ENCODE measurements around the gene IGSF21.
"Not testable (repeated sequence)": the region's sequence is repeated elsewhere in the genome, so short reads cannot be mapped to it uniquely, and the experiment has no call there.

IGSF21 gene

GRCh38 chr1:18360251-18360650 lies 252.7 kb downstream of the IGSF21 start:
- DNase-seq (ENCODE audit: low spot score), result no peak

DNA sequence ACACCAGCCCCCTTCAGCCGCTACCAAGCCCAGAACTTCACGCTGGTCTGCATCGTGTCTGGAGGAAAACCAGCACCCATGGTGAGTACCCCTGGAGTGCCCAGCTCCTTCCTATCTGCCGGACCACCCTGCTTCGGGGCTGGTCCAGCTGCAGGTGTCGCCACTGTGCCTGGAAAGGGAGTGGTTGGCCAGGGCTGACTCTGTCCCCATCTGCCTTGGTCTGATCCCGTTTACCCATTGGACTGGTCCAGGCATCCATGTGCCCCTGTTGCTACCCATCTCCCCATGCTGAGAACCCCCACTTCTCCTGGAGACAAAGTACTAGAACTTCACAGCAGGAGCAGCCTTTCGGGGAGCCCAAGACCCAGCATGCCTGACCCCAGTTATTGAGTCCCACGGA lies 254.6 kb downstream of the IGSF21 start:
- DNase-seq (ENCODE audit: low spot score), result no peak

DNA sequence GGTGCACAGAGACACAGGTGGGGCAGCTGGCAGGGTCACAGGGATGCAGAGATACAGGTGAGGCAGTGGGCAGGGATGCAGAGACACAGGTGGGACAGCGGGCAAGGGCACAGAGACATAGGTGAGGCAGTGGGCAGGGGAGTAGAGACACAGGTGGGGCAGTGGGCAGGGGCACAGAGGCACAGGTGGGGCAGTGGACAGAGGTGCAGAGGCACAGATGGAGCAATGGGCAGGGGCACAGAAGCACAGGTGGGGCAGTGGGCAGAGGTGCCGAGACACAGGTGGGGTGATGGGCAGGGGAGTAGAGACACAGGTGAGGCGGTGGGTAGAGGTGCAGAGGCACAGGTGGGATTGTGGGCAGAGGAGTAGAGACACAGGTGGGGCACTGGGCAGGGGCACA lies 255.8 kb downstream of the IGSF21 start:
- DNase-seq (ENCODE audit: low spot score), result no peak

GRCh38 chr1:18365099-18365705 lies 257.6 kb downstream of the IGSF21 start:
- no peak for DNase-seq (ENCODE audit: low spot score)

DNA sequence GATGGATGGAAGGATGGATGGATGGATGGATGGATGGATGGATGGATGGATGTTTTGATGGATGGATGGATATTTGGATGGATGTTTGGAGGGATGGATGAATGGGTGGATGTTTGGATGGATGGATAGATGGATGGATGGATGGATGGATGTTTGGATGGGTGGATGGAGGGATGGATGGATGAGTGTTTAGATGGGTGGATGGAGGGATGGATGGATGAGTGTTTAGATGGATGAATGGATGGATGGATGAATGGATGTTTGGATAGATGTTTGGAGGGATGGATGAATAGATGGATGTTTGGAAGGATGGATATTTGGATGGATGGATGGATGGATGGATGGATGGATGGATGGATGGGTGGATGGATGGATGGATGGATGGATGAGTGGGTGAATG lies 264.9 kb downstream of the IGSF21 start:
- not testable (repeated sequence) for DNase-seq (ENCODE audit: low spot score)

DNA sequence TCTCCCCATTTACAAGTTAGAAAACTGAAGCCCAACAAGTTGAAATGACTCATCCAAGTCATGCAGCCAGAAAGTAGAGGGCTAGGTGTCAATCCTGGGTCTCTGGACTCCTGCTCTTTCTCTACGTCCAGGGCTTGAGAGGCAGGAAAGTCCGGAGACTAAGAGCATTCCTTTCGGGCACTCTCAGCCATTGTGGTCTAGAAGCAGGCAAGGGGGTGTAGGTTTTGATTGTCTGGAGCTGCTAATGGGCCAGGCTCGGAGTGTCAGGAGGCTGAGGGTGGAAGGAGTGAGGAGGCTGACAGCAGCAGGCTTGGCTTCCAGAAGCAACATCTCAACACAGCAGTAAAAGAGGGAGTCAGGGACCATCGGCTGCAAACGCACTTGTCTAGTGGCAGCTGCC lies 265.6 kb downstream of the IGSF21 start:
- DNase-seq (ENCODE audit: low spot score), result no peak

- peak; percentile 22 for DNase-seq (ENCODE audit: low spot score)
These were observed 266.4 kb downstream of the IGSF21 start for GRCh38 chr1:18373882-18374493.

DNA sequence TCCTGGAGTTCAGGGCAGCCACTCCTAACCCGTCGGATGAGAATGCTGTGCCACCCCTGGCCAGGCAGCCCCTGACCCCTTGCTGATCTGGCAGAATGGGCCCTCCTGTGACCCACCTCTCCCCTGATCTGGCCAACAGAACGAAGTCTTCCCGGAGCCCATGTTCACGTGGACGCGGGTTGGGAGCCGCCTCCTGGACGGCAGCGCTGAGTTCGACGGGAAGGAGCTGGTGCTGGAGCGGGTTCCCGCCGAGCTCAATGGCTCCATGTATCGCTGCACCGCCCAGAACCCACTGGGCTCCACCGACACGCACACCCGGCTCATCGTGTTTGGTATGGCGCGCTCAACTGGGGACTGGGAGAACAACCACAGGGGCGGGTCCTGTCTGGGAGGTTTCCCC lies 269.1 kb downstream of the IGSF21 start:
- no peak for DNase-seq (ENCODE audit: low spot score)

DNA sequence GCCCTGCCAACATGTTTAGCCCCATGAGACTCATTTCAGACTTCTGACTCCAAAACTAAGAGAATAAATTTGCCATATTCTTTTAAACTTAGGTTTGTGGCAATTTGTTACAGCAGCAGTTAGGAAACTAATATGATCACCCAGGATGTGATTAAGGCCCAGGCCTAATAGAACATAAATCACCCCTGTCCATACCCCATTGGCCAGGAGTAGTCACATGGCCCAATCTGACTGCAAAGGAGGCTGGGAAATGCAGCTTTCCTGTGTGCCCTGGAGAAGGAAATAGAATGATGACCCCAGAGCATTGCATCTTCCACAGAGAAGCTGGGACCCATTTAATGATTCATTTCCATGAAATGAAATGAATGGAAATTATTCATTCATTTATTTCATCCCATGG lies 272.7 kb downstream of the IGSF21 start:
- no peak for DNase-seq (ENCODE audit: low spot score)

- DNase-seq (ENCODE audit: low spot score), result no peak
These were observed 276.5 kb downstream of the IGSF21 start for GRCh38 chr1:18384059-18384458.

GRCh38 chr1:18384471-18384870 lies 276.9 kb downstream of the IGSF21 start:
- DNase-seq (ENCODE audit: low spot score), result no peak

DNA sequence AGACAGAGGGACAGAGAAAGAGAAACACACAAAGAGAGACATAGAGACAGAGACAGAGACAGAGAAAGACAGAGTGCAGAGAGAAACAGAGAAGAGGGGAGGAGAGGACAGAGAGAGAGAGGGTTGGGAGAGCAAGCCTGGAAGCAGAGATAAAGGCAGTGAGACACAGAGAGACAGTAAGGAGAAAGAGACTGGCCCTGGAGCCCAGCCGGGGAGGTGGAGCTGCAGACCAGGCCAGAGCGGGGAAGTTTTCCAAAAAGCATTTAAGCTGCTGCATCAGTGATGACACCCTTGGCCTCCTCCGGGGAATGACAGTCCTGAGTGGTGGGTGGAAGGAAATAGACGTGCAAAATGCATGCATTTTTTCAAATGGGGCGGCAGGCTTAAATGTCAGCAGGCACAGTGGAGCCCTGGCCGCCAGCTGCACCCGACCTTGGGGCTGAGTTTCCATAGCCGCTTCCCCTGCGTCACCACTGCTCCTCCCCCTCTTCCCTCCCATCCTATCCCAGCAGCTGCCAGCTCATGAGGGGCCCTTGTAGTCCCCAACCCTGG lies 277.7 kb downstream of the IGSF21 start:
- no peak for DNase-seq (ENCODE audit: low spot score)

DNA sequence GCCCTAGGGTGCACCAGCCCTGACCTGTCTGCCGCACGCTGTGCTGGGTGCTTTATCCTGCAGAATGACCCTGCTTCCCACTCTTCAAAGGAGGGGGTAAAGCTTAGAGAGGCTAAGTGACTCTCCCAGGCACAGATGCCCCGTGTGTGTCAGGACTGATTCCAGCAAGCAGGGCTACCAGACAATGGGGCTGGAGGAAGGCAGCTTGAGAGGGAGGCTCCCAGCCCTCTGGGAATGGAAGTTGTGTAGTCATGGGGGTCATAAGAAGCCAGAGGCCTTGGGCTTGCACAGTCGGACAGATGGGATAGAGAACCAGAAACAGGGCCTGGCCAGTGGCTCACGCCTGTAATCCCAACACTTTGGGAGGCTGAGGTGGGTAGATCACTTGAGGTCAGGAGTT lies 279.0 kb downstream of the IGSF21 start:
- no peak for DNase-seq (ENCODE audit: low spot score)

DNA sequence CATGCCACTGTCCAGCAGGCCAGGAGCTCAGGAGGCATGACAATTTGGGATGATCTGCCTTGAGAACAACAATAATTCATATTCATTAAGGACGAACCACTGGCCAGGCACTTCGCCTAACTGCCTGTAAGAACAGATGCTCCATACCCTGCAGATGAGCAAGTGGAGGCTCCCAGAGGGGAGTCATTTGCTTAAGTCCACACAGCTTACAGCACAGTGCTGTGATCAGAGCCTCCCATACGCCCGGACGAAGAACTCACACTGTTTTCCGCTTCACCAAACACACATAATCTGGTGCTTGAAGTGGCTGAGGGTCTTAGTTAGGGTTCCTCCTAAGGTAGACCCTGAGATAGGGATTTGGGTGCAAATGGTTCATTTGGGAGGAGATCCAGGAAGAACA lies 279.7 kb downstream of the IGSF21 start:
- DNase-seq (ENCODE audit: low spot score), result no peak

DNA sequence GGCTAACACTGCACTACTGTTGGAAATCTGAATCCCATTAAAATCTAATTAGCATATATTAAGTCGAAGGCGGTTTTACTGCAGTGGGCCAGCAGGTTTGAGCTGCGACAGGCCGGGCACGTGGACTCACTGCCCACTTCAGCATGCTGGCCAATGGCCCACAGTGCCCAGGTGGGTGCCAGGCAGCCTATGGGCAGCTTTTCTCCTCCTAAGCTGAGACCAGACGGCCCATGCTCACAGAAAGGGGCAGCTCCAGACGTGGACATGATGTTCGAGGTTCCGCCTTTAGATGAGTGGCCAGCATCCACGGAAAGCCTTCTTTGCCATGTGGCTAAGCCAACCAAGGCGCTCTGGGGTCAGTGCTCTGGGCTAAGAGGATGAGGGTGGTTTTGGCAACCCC lies 283.4 kb downstream of the IGSF21 start:
- no peak for DNase-seq (ENCODE audit: low spot score)

- no peak for DNase-seq (ENCODE audit: low spot score)
These were observed 287.1 kb downstream of the IGSF21 start for GRCh38 chr1:18394563-18395156.

DNA sequence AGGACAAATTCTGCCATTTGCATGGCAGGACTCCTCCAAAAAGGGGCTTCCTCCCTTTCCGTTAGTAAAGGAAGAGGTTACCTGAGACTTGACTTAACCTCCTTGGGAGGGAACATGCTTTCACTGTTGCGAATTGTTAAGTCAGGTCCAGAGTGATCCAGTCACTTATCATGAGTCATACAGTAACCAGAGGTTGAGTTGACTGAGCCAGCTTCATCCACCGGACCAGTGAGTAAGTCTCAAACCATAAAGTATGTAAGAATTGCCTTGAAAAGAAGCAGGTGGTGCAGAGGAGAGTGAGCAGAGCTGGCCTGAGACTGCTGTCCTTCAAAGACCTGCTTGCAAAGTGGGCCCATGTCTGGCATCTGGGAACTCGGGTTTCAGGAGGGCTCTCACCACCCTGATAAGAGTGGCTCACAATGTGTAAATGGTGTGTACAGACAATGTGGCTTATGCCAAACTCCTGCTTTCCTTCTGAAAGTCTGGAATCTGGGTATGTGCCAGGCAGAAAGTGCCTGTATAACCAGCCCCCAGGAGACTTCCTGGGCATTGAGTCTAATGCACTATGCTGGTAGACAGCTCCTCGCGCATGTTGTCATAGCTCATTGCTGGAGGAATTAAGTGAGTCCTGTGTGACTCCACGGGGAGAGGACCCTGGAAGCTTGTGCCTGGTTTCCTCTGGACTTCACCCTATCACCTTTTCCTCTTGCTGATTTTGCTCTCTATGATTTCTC lies 288.8 kb downstream of the IGSF21 start:
- no peak for DNase-seq (ENCODE audit: low spot score)

DNA sequence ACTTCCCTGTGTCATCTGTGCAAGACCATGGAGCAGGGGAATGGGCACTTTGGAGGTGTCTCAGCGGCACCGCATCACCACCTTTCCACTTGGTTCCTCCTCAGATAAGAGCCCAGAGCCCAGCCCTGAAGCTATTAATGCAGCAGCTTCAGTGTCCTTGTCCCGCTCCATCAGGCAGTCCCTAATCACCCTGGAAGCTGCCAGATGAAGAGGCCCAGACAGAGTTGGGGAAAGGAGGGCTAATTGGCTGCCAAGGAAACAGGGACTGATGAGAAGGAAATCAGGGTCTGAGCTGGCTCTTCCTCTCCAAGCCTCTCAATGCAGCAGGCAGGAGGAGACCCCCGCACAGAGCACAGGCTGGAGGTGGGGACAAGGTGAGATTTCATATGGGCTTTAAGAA lies 290.0 kb downstream of the IGSF21 start:
- DNase-seq (ENCODE audit: low spot score), result no peak

DNA sequence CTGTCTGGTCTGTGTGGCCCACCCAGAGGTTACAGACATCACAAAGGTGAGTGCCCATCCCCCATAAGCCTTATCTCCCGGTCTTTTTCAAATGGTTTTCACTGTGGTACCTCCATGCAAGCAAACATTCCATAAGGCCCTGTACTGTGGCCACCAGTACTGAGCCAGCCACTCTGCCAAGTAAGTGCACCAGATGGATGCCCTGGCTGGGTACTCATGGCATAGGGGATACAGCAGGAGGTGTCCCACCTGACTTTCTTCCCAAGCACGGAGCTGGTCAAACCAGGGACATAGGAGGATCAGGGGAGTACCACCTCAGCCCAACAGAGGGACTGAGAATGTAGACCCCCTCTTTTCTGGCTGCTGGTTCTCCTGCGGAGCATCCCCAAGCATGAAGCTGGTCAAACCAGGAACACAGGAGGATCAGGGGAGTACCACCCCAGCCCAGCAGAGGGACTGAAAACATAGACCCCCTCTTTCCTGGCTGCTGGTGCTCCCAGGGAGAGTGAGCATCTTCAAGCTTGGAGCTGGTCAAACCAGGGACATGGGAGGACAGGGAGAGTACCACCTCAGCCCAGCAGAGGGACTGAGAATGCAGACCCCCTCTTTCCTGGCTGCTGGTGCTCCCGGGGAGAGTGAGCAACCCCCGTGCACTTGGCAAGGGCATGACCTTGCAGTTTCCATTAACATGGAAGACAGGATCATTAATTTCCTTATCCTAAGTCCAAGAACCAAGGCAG lies 291.4 kb downstream of the IGSF21 start:
- DNase-seq (ENCODE audit: low spot score), result no peak

DNA sequence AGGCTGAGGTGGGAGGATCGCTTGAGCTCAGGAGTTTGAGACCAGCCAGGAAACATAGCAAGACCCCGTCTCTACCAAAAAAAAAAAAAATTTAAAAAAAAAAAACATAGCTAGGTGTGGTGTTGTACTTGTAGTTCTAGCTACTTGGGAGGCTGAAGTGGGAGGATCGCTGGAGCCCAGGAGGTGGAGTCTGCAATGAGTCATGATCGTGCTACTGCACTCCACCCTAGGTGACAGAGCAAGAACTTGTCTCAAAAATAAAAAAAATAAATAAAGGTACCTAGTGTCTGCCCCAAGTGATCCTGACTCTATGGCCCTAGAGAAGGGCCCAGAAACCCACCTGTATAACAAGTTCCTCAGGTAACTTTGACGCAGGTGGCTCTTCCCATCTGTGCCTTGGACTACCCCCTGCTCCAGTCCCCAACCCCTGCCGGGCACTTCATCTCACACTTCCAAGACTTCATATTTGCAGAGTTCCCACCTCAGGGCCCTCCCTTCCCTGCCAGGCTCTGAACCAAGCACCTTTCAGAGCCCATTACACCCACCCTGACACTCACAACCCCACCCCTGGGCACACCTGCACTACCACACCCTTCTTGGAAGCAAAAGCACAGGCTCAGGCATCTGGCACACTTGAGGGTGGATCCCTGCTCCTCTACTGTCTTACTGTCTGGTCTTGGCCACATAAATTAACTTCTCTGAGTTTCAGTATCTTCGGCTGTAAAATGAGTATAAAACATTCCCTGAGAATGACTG lies 292.9 kb downstream of the IGSF21 start:
- DNase-seq (ENCODE audit: low spot score), result no peak

DNA sequence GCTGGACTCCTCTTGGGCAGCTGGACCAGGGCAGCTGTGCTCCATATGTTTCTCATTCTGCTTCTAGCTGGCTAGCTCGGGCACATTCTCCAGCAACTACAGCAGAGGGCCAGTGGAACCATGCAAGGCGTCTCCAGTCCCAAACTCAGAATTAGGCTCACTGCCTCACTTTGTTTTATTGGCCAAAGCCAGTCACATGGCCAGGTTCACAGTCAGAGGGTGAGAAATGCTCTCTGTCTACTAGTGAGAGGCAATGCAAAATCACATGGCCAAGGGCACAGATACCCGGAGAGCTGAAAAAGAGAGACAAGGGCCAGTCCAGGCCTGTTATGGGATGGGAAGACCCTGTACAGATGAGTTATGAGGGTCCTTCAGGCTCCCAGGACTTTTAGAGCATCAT lies 294.3 kb downstream of the IGSF21 start:
- DNase-seq (ENCODE audit: low spot score), result no peak
